K562 (cell line): ENCODE measurements around the gene TMCC1. TPM values are rescaled to one million over a fixed set of nuclear protein-coding genes. Genes with fewer than 3 reads are reported as not detected.
A peak's percentile ranks its signal among the peaks of the same experiment; 100 is the strongest.

Experiments used
- ARID1B ChIP-seq: fragments of 450-650 bp; IDR thresholded peaks from 2 replicates; pipeline ENCODE4 v1.6.1; 2016; ENCODE audit warnings: antibody characterized with exemption, mild to moderate bottlenecking, inconsistent platforms
- BDP1 ChIP-seq: IDR thresholded peaks from 3 replicates; pipeline ENCODE4 v1.6.1; 2011; ENCODE audit not compliant: insufficient read length, insufficient read depth
- CEBPG ChIP-seq, 3 experiments: fragments of 200-800 bp in 1 of 3; sonication (Bioruptor generic) in 1 of 3; sonication (generic) in 1 of 3; formaldehyde crosslinking in 1 of 3; IDR thresholded peaks in 2 of 3; conservative IDR thresholded peaks in 1 of 3; 2 replicates each; pipeline versions ENCODE4 v1.6.1 to v1.8.0; 2016 to 2022; ENCODE audit warnings: missing compliant biosample characterization in 2 of 3, missing genetic modification characterization in 2 of 3, mild to moderate bottlenecking in 1 of 3, missing genetic modification reagents in 1 of 3
- CXXC5 ChIP-seq: fragments of 250-450 bp; sonication (Bioruptor Pico); IDR thresholded peaks from 2 replicates; pipeline ENCODE4 v1.8.0; 2022; ENCODE audit warnings: inconsistent platforms, mild to moderate bottlenecking, moderate library complexity
- FOXA3 ChIP-seq, 2 experiments: fragments of 450-650 bp in 1 of 2; sonication (generic) in 1 of 2; formaldehyde crosslinking; IDR thresholded peaks in 1 of 2; conservative IDR thresholded peaks in 1 of 2; 2 replicates each; pipeline versions ENCODE4 v1.4.0 to v1.8.0; 2020 to 2022; ENCODE audit warnings: mild to moderate bottlenecking in 2 of 2, missing genetic modification reagents in 1 of 2
- GABPB1 ChIP-seq: sonication (generic); formaldehyde crosslinking; IDR thresholded peaks from 2 replicates; pipeline ENCODE4 v1.8.0; 2022; ENCODE audit warnings: mild to moderate bottlenecking, missing genetic modification reagents
- NCOA6 ChIP-seq: fragments of 450-650 bp; IDR thresholded peaks from 2 replicates; pipeline ENCODE4 v1.6.1; 2017; ENCODE audit warnings: mild to moderate bottlenecking
- NFRKB ChIP-seq: fragments of 450-650 bp; IDR thresholded peaks from 2 replicates; pipeline ENCODE4 v1.6.1; 2016; ENCODE audit warnings: low read depth
- NR2C1 ChIP-seq, 2 experiments: fragments of 450-650 bp; IDR thresholded peaks; 2 replicates each; pipeline ENCODE4 v1.6.1; 2017; ENCODE audit warnings: mild to moderate bottlenecking in 2 of 2, antibody characterized with exemption in 1 of 2, inconsistent platforms in 1 of 2, missing compliant biosample characterization in 1 of 2, missing genetic modification characterization in 1 of 2
- NR2F6 ChIP-seq: fragments of 450-650 bp; formaldehyde crosslinking; IDR thresholded peaks from 2 replicates; pipeline ENCODE4 v1.4.0; 2020; ENCODE audit warnings: mild to moderate bottlenecking
- NRF1 ChIP-seq, 2 experiments: fragments of 450-650 bp; IDR thresholded peaks in 1 of 2; conservative IDR thresholded peaks in 1 of 2; 2 replicates each; pipeline ENCODE4 v1.6.1; 2014; ENCODE audit warnings: mild to moderate bottlenecking in 2 of 2
- RBFOX2 ChIP-seq: fragments of 200-400 bp; formaldehyde crosslinking; IDR thresholded peaks from 2 replicates; pipeline ENCODE4 v1.6.1; 2017; ENCODE audit warnings: low read depth, mild to moderate bottlenecking, low read length, moderate library complexity
- TARDBP ChIP-seq: fragments of 450-650 bp; IDR thresholded peaks from 2 replicates; pipeline ENCODE4 v1.6.1; 2016
- ZBTB40 ChIP-seq, 2 experiments: fragments of 450-650 bp in 1 of 2; sonication (generic) in 1 of 2; formaldehyde crosslinking in 1 of 2; IDR thresholded peaks; 2 replicates each; pipeline versions ENCODE4 v1.7.1 to v1.9.0; 2016 to 2022; ENCODE audit warnings: inconsistent platforms in 1 of 2, mild to moderate bottlenecking in 1 of 2, missing genetic modification reagents in 1 of 2
- ZNF121 ChIP-seq: sonication (generic); formaldehyde crosslinking; conservative IDR thresholded peaks from 2 replicates; pipeline ENCODE4 v1.8.0; 2022; ENCODE audit warnings: missing genetic modification reagents
- ZNF436 ChIP-seq: fragments of 250-450, 450-650 bp; sonication (Bioruptor Pico); formaldehyde crosslinking; IDR thresholded peaks from 2 replicates; pipeline ENCODE4 v1.7.0; 2020; ENCODE audit warnings: mild to moderate bottlenecking
- polyA plus RNA-seq, 8 experiments: library from polyadenylated mRNA; depleted of rRNA in 4 of 8; stranded (reverse) in 5 of 8; unstranded in 3 of 8; fragments of >200 nt; fragmentation: Nextera tagmentation in 2 of 8; fragmentation: Illumina TruSeq in 1 of 8; extraction: Ambion mirVana in 2 of 8; extraction: Trizol in 1 of 8; gene quantifications; 2 replicates each; pipeline versions ENCODE4 v1.2.1 to v1.2.3, GENCODE V29; 2011 to 2014; ENCODE audit warnings: inconsistent platforms in 1 of 8, missing spikeins in 1 of 8
- total RNA-seq, 7 experiments: library from RNA; depleted of rRNA in 6 of 7; stranded (reverse); fragments of >200 nt in 6 of 7; fragmentation: Illumina TruSeq in 2 of 7; extraction: Trizol in 2 of 7; gene quantifications; 2 replicates each; pipeline versions ENCODE4 v1.2.1 to v1.2.3, GENCODE V29; 2011 to 2021; ENCODE audit warnings: low replicate concordance in 1 of 7
- TF ChIP-seq, protein P1 (sequence below): sonication (generic); formaldehyde crosslinking; IDR thresholded peaks from 2 replicates; pipeline ENCODE4 v1.8.0; 2022; ENCODE audit warnings: mild to moderate bottlenecking, low read depth, missing genetic modification reagents

The TMCC1 gene
- total and polyA plus RNA-seq, 9 of the 15 experiments (the other 6 are each of a cell fraction or from before 2014, with no cell fraction given) = 0.89 to 8.7 (median 4.0) TPM

GRCh38 chr3:129605203-129605921 lies 288.1 kb downstream of the TMCC1 start (continued):
- TF ChIP-seq NR2C1 (IDR thresholded peaks at IDR 0.05) (no peak; the same call in 1 of the 2 replicates), NR2C1 (tag; IDR thresholded peaks at IDR 0.05) (peak; percentile 36; the same call in 1 of the 2 replicates), NRF1 (conservative IDR thresholded peaks at IDR 0.05 in 1 of 2, IDR thresholded peaks at IDR 0.05 in 1 of 2) (peak; percentile 53 to 62; a peak in 3 of 4 replicates), ZNF121 (CRISPR knock-in tag) (no peak), TARDBP (no peak), GABPB1 (CRISPR knock-in tag) (peak; percentile 38; the same call in 1 of the 2 replicates), RBFOX2 (peak; percentile 44; the same call in 1 of the 2 replicates), ZNF436 (CRISPR knock-in tag) (no peak), NCOA6 (peak; percentile 56; the same call in 1 of the 2 replicates), CEBPG (CRISPR knock-in tag; IDR thresholded peaks at IDR 0.05) (0 out of 2 replicates have a peak, but pooled peaks have one; percentile 21), CEBPG (tag; conservative IDR thresholded peaks at IDR 0.05 in 1 of 2, IDR thresholded peaks at IDR 0.05 in 1 of 2) (no peak), NFRKB (no peak), FOXA3 (CRISPR knock-in tag; conservative IDR thresholded peaks at IDR 0.05 in 1 of 2, IDR thresholded peaks at IDR 0.05 in 1 of 2) (no peak), BDP1 (no peak), CXXC5 (CRISPR knock-in tag) (peak; percentile 42), ARID1B (no peak), ZBTB40 (IDR thresholded peaks at IDR 0.05) (0 out of 2 replicates have a peak, but pooled peaks have one; percentile 24), ZBTB40 (CRISPR knock-in tag; IDR thresholded peaks at IDR 0.05) (no peak), NR2F6 (CRISPR knock-in tag) (no peak)
- TF ChIP-seq, protein P1, sequence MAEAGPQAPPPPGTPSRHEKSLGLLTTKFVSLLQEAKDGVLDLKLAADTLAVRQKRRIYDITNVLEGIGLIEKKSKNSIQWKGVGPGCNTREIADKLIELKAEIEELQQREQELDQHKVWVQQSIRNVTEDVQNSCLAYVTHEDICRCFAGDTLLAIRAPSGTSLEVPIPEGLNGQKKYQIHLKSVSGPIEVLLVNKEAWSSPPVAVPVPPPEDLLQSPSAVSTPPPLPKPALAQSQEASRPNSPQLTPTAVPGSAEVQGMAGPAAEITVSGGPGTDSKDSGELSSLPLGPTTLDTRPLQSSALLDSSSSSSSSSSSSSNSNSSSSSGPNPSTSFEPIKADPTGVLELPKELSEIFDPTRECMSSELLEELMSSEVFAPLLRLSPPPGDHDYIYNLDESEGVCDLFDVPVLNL = 0 out of 2 replicates have a peak, but pooled peaks have one; percentile 7
